GM23338 (cell line): ENCODE measurements around the gene RGS6. TPM values are rescaled to one million over a fixed set of nuclear protein-coding genes. Genes with fewer than 3 reads are reported as not detected.

Experiments used
- ATAC-seq: fragments of 200-7000 bp; cut with Tn5 transposase; 3 replicates; pipeline ENCODE4 v1.9.1; 2020
- DNase-seq: peaks from one replicate; pipeline ENCODE4 v3.0.0-alpha.2; 2015; ENCODE audit warnings: low spot score
- H2AFZ ChIP-seq: fragments of 200-600 bp; sonication (generic); 2 replicates; pipeline ENCODE4 v1.8.0; 2016; ENCODE audit warnings: antibody characterized with exemption, mild to moderate bottlenecking, moderate library complexity
- H3F3A ChIP-seq: fragments of 200-600 bp; sonication (generic); replicated peaks from 2 replicates; pipeline ENCODE4 v1.8.0; 2017; ENCODE audit warnings: antibody characterized with exemption, mixed run types, low read depth
- H3K27ac ChIP-seq: fragments of 200-600 bp; sonication (generic); 2 replicates; pipeline ENCODE4 v1.6.1; 2016; ENCODE audit warnings: low read depth
- H3K27me3 ChIP-seq: fragments of 200-600 bp; sonication (generic); 2 replicates; pipeline ENCODE4 v1.8.0; 2016; ENCODE audit warnings: mild to moderate bottlenecking, mixed run types, moderate library complexity; ENCODE audit not compliant: insufficient read depth
- H3K36me3 ChIP-seq: fragments of 200-600 bp; sonication (generic); 2 replicates; pipeline ENCODE4 v1.8.0; 2016; ENCODE audit warnings: mild to moderate bottlenecking; ENCODE audit not compliant: insufficient read depth
- H3K4me1 ChIP-seq: fragments of 200-600 bp; sonication (generic); 2 replicates; pipeline ENCODE4 v1.8.0; 2016; ENCODE audit warnings: mild to moderate bottlenecking, moderate library complexity; ENCODE audit not compliant: insufficient read depth
- H3K4me2 ChIP-seq: fragments of 200-600 bp; sonication (generic); 2 replicates; pipeline ENCODE4 v1.7.1; 2017; ENCODE audit warnings: mixed run types
- H3K4me3 ChIP-seq: fragments of 200-600 bp; sonication (generic); 2 replicates; pipeline ENCODE4 v1.6.1; 2016; ENCODE audit warnings: mixed run types
- H3K79me2 ChIP-seq: fragments of 200-600 bp; sonication (generic); replicated peaks from 2 replicates; pipeline ENCODE4 v1.8.0; 2017; ENCODE audit warnings: mild to moderate bottlenecking; ENCODE audit not compliant: insufficient read depth
- H3K9me2 ChIP-seq: fragments of 200-600 bp; sonication (generic); 2 replicates; pipeline ENCODE4 v1.8.0; 2017; ENCODE audit not compliant: insufficient read depth
- H4K20me1 ChIP-seq: fragments of 200-600 bp; sonication (generic); replicated peaks from 2 replicates; pipeline ENCODE4 v1.8.0; 2017; ENCODE audit warnings: mild to moderate bottlenecking; ENCODE audit not compliant: insufficient read depth
- H3K27ac Mint-ChIP-seq: 2 replicates; pipeline ENCODE4 v1.8.0; 2020; ENCODE audit warnings: inconsistent platforms, mild to moderate bottlenecking, moderate library complexity, mixed read lengths
- H3K27me3 Mint-ChIP-seq: 3 replicates; pipeline ENCODE4 v1.8.0; 2022; ENCODE audit warnings: low read depth, mild to moderate bottlenecking, moderate library complexity, mixed read lengths, inconsistent platforms; ENCODE audit not compliant: insufficient read depth, poor library complexity
- H3K36me3 Mint-ChIP-seq: 3 replicates; pipeline ENCODE4 v1.8.0; 2021; ENCODE audit warnings: low read depth, mild to moderate bottlenecking, inconsistent platforms, moderate library complexity, mixed read lengths
- H3K4me1 Mint-ChIP-seq: 3 replicates; pipeline ENCODE4 v1.8.0; 2020; ENCODE audit warnings: mild to moderate bottlenecking, inconsistent platforms, mixed read lengths
- H3K4me3 Mint-ChIP-seq: 3 replicates; pipeline ENCODE4 v1.8.0; 2021; ENCODE audit warnings: moderate library complexity, mild to moderate bottlenecking, inconsistent platforms, mixed read lengths
- H3K9me3 Mint-ChIP-seq: 3 replicates; pipeline ENCODE4 v1.8.0; 2020; ENCODE audit warnings: moderate library complexity, mild to moderate bottlenecking, inconsistent platforms, mixed read lengths
- CREB1 ChIP-seq: fragments of 250-450 bp; sonication (Bioruptor Pico); IDR thresholded peaks from 2 replicates; pipeline ENCODE4 v1.5.0; 2020; ENCODE audit warnings: low read depth, mild to moderate bottlenecking, moderate library complexity
- EZH2 ChIP-seq: fragments of 200-600 bp; sonication (generic); IDR thresholded peaks from one replicate; pipeline ENCODE4 v1.8.0; 2017; ENCODE audit warnings: antibody characterized with exemption, mild to moderate bottlenecking, low read depth; ENCODE audit not compliant: unreplicated experiment
- EZH2phosphoT487 ChIP-seq: fragments of 200-600 bp; sonication (generic); IDR thresholded peaks from one replicate; pipeline ENCODE4 v1.8.1; 2018; ENCODE audit warnings: antibody characterized with exemption; ENCODE audit not compliant: unreplicated experiment
- POLR2AphosphoS5 ChIP-seq: IDR thresholded peaks from 2 replicates; pipeline ENCODE4 v1.6.1; 2016; ENCODE audit warnings: antibody characterized with exemption, low read depth
- ZNF114 ChIP-seq: fragments of 250-450 bp; sonication (Bioruptor Pico); IDR thresholded peaks from 2 replicates; pipeline ENCODE4 v1.5.0; 2020; ENCODE audit warnings: mild to moderate bottlenecking, moderate library complexity
- ZNF331 ChIP-seq: fragments of 250-450 bp; sonication (Bioruptor Pico); IDR thresholded peaks from 2 replicates; pipeline ENCODE4 v1.5.0; 2020; ENCODE audit warnings: low read depth, mild to moderate bottlenecking, moderate library complexity
- long read RNA-seq: library from polyadenylated mRNA; unstranded; transcript quantifications from one replicate; pipeline ENCODE4 v2.0.0, GENCODE V29; 2020; ENCODE audit not compliant: unreplicated experiment
- polyA plus RNA-seq: library from polyadenylated mRNA; unstranded; fragments of >200 nt; fragmentation: Nextera tagmentation; extraction: Ambion mirVana; gene quantifications from 2 replicates; pipeline ENCODE4 v1.2.1, GENCODE V29; 2016
- total RNA-seq: library from RNA; depleted of rRNA; stranded (reverse); fragments of >200 nt; shearing (Covaris generic); gene quantifications from 2 replicates; pipeline ENCODE4 v1.2.3, GENCODE V29; 2014; rRNA removed
- TF ChIP-seq, protein P1 (sequence below), 2 experiments: fragments of 200-600 bp in 1 of 2; sonication (generic) in 1 of 2; conservative IDR thresholded peaks; 2 replicates each; pipeline versions ENCODE4 v1.5.1 to v1.6.1; 2016 to 2017; ENCODE audit warnings: antibody characterized with exemption in 2 of 2, low read depth in 2 of 2, mild to moderate bottlenecking in 2 of 2, moderate library complexity in 1 of 2
- TF ChIP-seq, protein P2 (sequence below): IDR thresholded peaks from one replicate; pipeline ENCODE4 v1.6.1; 2018; ENCODE audit warnings: antibody characterized with exemption; ENCODE audit not compliant: unreplicated experiment
- TF ChIP-seq, protein P3 (sequence below): IDR thresholded peaks from 2 replicates; pipeline ENCODE4 v1.6.1; 2016; ENCODE audit warnings: antibody characterized with exemption

The RGS6 gene
- total RNA-seq (0.83 and 2.4 TPM in 2 replicates), polyA plus RNA-seq (0.61 and 0.66 TPM in 2 replicates)
- long read RNA-seq, result 0 reads

DNA sequence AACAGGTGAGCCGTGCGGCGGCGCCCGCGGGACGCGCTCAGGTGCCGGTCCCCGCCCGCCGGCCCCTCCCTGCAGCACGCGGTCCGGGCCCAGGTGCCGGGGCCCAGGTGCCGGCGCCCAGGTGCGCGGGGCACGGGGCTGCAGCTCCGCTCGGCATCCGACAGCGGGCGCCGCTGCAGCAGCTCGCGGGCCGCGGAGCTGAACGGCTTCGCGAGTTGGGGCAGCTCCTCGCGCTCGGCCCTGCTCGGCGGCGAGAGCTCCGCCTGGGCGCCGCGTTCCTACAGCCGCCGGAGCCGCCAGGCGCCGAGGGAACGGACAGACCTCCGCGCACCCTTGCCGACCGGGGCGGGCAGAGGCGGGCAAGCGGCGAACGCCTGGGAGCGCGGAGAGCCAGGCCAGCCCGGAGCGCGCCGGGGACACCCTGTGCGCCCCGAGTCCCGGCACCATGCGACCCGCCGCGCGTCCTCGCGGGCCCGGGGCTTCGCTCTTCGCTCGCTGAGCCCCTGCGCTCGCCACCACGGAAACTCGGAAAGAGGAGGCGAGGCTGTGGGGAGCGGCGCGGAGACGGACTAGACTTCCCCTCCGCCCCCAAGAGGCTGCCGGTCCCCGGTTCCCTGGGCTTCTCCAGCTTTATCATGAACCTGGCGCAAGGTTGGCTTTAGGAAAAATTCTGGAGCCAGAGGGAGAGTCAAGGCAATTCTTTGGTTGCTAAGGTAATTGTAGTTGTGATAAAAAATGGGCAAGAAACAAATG is at the start of gene RGS6:
Gene RGS6 (plus strand): TSS at position 201 of the 753 bp plus-strand sequence.
- no peaks in the 10 kb centered on the region for H3K79me2 ChIP-seq
- H3K27me3 ChIP-seq, result peaks cover 53% of the 10 kb centered on the region
- peaks cover 32% of the 10 kb centered on the region for H3K27me3 Mint-ChIP-seq
- H3K36me3 ChIP-seq, result no peaks in the 10 kb centered on the region
- H3K4me3 ChIP-seq, result peak within 1 kb of the TSS; percentile 79
- H3K27ac Mint-ChIP-seq, result no peak within 1 kb of the TSS
- peaks cover 6% of the 10 kb centered on the region; the same call in 1 of the 2 replicates for H3K4me1 ChIP-seq
- peaks cover 7% of the 10 kb centered on the region; the same call in 2 of the 3 replicates for H3K9me3 Mint-ChIP-seq
- H2AFZ ChIP-seq, result peak within 1 kb of the TSS; percentile 96
- H3K27ac ChIP-seq, result no peak within 1 kb of the TSS
- H3K4me3 Mint-ChIP-seq, result peak within 1 kb of the TSS; percentile 76
- TF ChIP-seq EZH2phosphoT487, result no peak
- TF ChIP-seq, protein P1, sequence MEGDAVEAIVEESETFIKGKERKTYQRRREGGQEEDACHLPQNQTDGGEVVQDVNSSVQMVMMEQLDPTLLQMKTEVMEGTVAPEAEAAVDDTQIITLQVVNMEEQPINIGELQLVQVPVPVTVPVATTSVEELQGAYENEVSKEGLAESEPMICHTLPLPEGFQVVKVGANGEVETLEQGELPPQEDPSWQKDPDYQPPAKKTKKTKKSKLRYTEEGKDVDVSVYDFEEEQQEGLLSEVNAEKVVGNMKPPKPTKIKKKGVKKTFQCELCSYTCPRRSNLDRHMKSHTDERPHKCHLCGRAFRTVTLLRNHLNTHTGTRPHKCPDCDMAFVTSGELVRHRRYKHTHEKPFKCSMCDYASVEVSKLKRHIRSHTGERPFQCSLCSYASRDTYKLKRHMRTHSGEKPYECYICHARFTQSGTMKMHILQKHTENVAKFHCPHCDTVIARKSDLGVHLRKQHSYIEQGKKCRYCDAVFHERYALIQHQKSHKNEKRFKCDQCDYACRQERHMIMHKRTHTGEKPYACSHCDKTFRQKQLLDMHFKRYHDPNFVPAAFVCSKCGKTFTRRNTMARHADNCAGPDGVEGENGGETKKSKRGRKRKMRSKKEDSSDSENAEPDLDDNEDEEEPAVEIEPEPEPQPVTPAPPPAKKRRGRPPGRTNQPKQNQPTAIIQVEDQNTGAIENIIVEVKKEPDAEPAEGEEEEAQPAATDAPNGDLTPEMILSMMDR (conservative IDR thresholded peaks at IDR 0.05; ENCODE audit: low read depth in 2 of 2), result peak in 1 of 2 experiments; percentile 53; a peak in 3 of 4 replicates
- no peaks in the 10 kb centered on the region for H4K20me1 ChIP-seq
- H3K4me1 Mint-ChIP-seq, result peaks cover 12% of the 10 kb centered on the region; the same call in 2 of the 3 replicates
- DNase-seq, result peak; percentile 92
- no peaks in the 10 kb centered on the region for H3K36me3 Mint-ChIP-seq
- peak; percentile 92 for ATAC-seq
- H3F3A ChIP-seq, result no peaks in the 10 kb centered on the region
- H3K4me2 ChIP-seq, result peak within 1 kb of the TSS; percentile 98
- no peaks in the 10 kb centered on the region for H3K9me2 ChIP-seq

DNA sequence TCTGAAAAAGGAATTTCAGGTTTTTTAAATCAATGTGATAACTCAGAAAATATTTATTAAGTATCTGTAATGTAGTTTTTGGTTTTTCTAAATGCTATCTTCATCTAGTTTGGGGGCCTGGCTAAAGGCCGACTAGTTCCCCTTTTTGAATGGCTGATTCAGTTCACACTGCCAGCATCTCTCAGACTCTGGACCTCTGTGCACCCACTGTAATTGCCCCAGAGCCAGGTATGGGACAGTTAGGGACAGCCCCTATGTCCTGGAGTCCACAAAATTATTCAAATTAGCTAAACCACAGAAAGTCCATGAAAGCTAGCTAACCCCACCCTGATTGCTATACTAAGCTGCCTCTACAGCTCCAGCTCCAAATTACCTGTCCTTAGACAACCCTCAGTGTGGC is 49.1 kb upstream of the RGS6 start:
- no peaks in the 10 kb centered on the region for H3K27me3 ChIP-seq
- no peak overlapping the region; the same call in 1 of the 2 replicates for H2AFZ ChIP-seq
- no peak overlapping the region for H3K27ac ChIP-seq
- H4K20me1 ChIP-seq, result no peaks in the 10 kb centered on the region
- H3K4me3 ChIP-seq, result no peak overlapping the region
- H3K27me3 Mint-ChIP-seq, result peaks cover 3% of the 10 kb centered on the region
- no peaks in the 10 kb centered on the region for H3K79me2 ChIP-seq
- H3K9me3 Mint-ChIP-seq, result peaks cover 39% of the 10 kb centered on the region
- DNase-seq (no peak), ATAC-seq (no peak)
- H3K4me2 ChIP-seq, result no peak overlapping the region
- H3K36me3 Mint-ChIP-seq, result peaks cover 26% of the 10 kb centered on the region
- peaks cover 4% of the 10 kb centered on the region; the same call in 1 of the 3 replicates for H3K4me1 Mint-ChIP-seq
- peaks cover 10% of the 10 kb centered on the region for H3K36me3 ChIP-seq
- no peak overlapping the region for H3K4me3 Mint-ChIP-seq
- no peaks in the 10 kb centered on the region for H3K4me1 ChIP-seq
- H3F3A ChIP-seq, result no peaks in the 10 kb centered on the region
- 0 out of 2 replicates have a peak, but pooled peaks cover 3% of the 10 kb centered on the region for H3K9me2 ChIP-seq
- no peak overlapping the region for H3K27ac Mint-ChIP-seq
- TF ChIP-seq EZH2 (no peak), ZNF114 (no peak), EZH2phosphoT487 (no peak), POLR2AphosphoS5 (no peak), CREB1 (CRISPR knock-in tag) (no peak), ZNF331 (CRISPR knock-in tag) (no peak)
- TF ChIP-seq, protein P2, sequence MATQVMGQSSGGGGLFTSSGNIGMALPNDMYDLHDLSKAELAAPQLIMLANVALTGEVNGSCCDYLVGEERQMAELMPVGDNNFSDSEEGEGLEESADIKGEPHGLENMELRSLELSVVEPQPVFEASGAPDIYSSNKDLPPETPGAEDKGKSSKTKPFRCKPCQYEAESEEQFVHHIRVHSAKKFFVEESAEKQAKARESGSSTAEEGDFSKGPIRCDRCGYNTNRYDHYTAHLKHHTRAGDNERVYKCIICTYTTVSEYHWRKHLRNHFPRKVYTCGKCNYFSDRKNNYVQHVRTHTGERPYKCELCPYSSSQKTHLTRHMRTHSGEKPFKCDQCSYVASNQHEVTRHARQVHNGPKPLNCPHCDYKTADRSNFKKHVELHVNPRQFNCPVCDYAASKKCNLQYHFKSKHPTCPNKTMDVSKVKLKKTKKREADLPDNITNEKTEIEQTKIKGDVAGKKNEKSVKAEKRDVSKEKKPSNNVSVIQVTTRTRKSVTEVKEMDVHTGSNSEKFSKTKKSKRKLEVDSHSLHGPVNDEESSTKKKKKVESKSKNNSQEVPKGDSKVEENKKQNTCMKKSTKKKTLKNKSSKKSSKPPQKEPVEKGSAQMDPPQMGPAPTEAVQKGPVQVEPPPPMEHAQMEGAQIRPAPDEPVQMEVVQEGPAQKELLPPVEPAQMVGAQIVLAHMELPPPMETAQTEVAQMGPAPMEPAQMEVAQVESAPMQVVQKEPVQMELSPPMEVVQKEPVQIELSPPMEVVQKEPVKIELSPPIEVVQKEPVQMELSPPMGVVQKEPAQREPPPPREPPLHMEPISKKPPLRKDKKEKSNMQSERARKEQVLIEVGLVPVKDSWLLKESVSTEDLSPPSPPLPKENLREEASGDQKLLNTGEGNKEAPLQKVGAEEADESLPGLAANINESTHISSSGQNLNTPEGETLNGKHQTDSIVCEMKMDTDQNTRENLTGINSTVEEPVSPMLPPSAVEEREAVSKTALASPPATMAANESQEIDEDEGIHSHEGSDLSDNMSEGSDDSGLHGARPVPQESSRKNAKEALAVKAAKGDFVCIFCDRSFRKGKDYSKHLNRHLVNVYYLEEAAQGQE, result no peak
- TF ChIP-seq, protein P3, sequence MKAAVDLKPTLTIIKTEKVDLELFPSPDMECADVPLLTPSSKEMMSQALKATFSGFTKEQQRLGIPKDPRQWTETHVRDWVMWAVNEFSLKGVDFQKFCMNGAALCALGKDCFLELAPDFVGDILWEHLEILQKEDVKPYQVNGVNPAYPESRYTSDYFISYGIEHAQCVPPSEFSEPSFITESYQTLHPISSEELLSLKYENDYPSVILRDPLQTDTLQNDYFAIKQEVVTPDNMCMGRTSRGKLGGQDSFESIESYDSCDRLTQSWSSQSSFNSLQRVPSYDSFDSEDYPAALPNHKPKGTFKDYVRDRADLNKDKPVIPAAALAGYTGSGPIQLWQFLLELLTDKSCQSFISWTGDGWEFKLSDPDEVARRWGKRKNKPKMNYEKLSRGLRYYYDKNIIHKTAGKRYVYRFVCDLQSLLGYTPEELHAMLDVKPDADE, result no peak
